ENCODE results near the gene FGG. TPM values are rescaled to one million over a fixed set of nuclear protein-coding genes. Genes with fewer than 3 reads are reported as not detected.

Gene FGG
- total RNA-seq, 1 experiment from 2014 or later = not detected

GRCh38 chr4:154591890-154592289 lies 20.6 kb downstream of the FGG start:
- H3K27me3 Mint-ChIP-seq (ENCODE audit: low read depth) = no peaks in the 10 kb centered on the region
- H3K9me3 ChIP-seq (ENCODE audit: control insufficient read depth, low read depth, low read length) = no peaks in the 10 kb centered on the region
- H3K4me1 ChIP-seq (ENCODE audit: insufficient read depth, low read length) = no peaks in the 10 kb centered on the region
- no peak overlapping the region for H3K27ac Mint-ChIP-seq
- no peak overlapping the region for H2BK5ac ChIP-seq (ENCODE audit: insufficient read length, low read length)
- H3K27ac ChIP-seq (ENCODE audit: insufficient read length, low read depth, low read length) = no peak overlapping the region
- no peak for DNase-seq
- no peaks in the 10 kb centered on the region for H4K20me1 ChIP-seq (ENCODE audit: control insufficient read depth, insufficient read depth, insufficient read length)
- H2BK120ac ChIP-seq (ENCODE audit: low read depth, low read length, poor library complexity, severe bottlenecking) = no peak overlapping the region
- H3K9ac ChIP-seq (ENCODE audit: extremely low read depth, insufficient read length, low read length) = no peak overlapping the region
- no peak overlapping the region for H3K4ac ChIP-seq (ENCODE audit: low read depth, low read length)
- no peak overlapping the region for H3T11ph ChIP-seq (ENCODE audit: low read length)
- no peak overlapping the region for H3K14ac ChIP-seq (ENCODE audit: insufficient read depth, low read length)
- H2BK12ac ChIP-seq (ENCODE audit: insufficient read length, low read depth, low read length) = no peak overlapping the region
- H2BK20ac ChIP-seq (ENCODE audit: low read depth, low read length, poor library complexity, severe bottlenecking) = no peak overlapping the region
- TF ChIP-seq, protein P1, sequence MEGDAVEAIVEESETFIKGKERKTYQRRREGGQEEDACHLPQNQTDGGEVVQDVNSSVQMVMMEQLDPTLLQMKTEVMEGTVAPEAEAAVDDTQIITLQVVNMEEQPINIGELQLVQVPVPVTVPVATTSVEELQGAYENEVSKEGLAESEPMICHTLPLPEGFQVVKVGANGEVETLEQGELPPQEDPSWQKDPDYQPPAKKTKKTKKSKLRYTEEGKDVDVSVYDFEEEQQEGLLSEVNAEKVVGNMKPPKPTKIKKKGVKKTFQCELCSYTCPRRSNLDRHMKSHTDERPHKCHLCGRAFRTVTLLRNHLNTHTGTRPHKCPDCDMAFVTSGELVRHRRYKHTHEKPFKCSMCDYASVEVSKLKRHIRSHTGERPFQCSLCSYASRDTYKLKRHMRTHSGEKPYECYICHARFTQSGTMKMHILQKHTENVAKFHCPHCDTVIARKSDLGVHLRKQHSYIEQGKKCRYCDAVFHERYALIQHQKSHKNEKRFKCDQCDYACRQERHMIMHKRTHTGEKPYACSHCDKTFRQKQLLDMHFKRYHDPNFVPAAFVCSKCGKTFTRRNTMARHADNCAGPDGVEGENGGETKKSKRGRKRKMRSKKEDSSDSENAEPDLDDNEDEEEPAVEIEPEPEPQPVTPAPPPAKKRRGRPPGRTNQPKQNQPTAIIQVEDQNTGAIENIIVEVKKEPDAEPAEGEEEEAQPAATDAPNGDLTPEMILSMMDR (conservative IDR thresholded peaks at IDR 0.05) = no peak
- no peaks in the 10 kb centered on the region for H3K36me3 Mint-ChIP-seq (ENCODE audit: insufficient read depth in 1 of 3, low read depth in 3 of 3)
- no peak overlapping the region for H3K18ac ChIP-seq (ENCODE audit: insufficient read length, low read depth, low read length)
- no peak overlapping the region for H4K5ac ChIP-seq (ENCODE audit: insufficient read length, low read depth, low read length)
- no peaks in the 10 kb centered on the region for H3K79me1 ChIP-seq (ENCODE audit: insufficient read depth, low read depth, low read length, poor library complexity, severe bottlenecking)
- H2BK15ac ChIP-seq (ENCODE audit: low read depth, low read length) = no peak overlapping the region
- H3K9me3 Mint-ChIP-seq = no peaks in the 10 kb centered on the region
- WGBS (ENCODE audit: extremely low coverage, insufficient read length, low lambda C conversion rate) = no CpG with 5 or more reads among the region's 3 CpGs
- no peaks in the 10 kb centered on the region for H3K27me3 ChIP-seq (ENCODE audit: insufficient read depth, low read length)
- H4K91ac ChIP-seq (ENCODE audit: insufficient read length, low read depth, low read length) = no peak overlapping the region
- no peak overlapping the region for H3K23ac ChIP-seq (ENCODE audit: insufficient read length, low read depth, low read length)
- H3K79me2 ChIP-seq (ENCODE audit: insufficient read depth, low read length) = no peaks in the 10 kb centered on the region
- no peak overlapping the region for H3K4me3 Mint-ChIP-seq
- no peak overlapping the region for H3K56ac ChIP-seq (ENCODE audit: insufficient read length, low read depth, low read length)
- H4K8ac ChIP-seq (replicated peaks; ENCODE audit: insufficient read length, low read depth, low read length) = no peak overlapping the region
- H2AFZ ChIP-seq (ENCODE audit: low read length) = no peak overlapping the region
- no peak overlapping the region for H2AK5ac ChIP-seq (ENCODE audit: insufficient read length, low read length)
- no peaks in the 10 kb centered on the region for H3K23me2 ChIP-seq (ENCODE audit: insufficient read length, low read depth, low read length, poor library complexity, severe bottlenecking)
- H3K4me1 Mint-ChIP-seq = peaks cover 8 to 11% of the 10 kb centered on the region in 2 experiments
- H3K4me2 ChIP-seq (ENCODE audit: insufficient read depth, insufficient read length, low read length) = no peak overlapping the region

Data from H9 (cell line).